ENCODE data around the gene TMEM242.

Gene TMEM242

GRCh38 chr6:157271911-157272310 lies 51.4 kb downstream of the TMEM242 start:
- no peak for DNase-seq (ENCODE audit: low read depth in 3 of 3)

GRCh38 chr6:157271441-157271840 lies 51.9 kb downstream of the TMEM242 start:
- DNase-seq (ENCODE audit: low read depth in 3 of 3) = no peak

GRCh38 chr6:157270916-157271315 lies 52.4 kb downstream of the TMEM242 start:
- no peak for DNase-seq (ENCODE audit: low read depth in 3 of 3)

GRCh38 chr6:157270308-157270707 lies 53.0 kb downstream of the TMEM242 start:
- DNase-seq (ENCODE audit: low read depth in 3 of 3) = no peak

GRCh38 chr6:157269261-157269794 lies 54.0 kb downstream of the TMEM242 start:
- DNase-seq (ENCODE audit: low read depth in 3 of 3) = no peak

GRCh38 chr6:157268835-157269234 lies 54.5 kb downstream of the TMEM242 start:
- DNase-seq (ENCODE audit: low read depth in 3 of 3) = no peak

GRCh38 chr6:157268396-157268795 lies 54.9 kb downstream of the TMEM242 start:
- no peak for DNase-seq (ENCODE audit: low read depth in 3 of 3)

GRCh38 chr6:157267654-157268053 lies 55.7 kb downstream of the TMEM242 start:
- DNase-seq (ENCODE audit: low read depth in 3 of 3) = no peak

GRCh38 chr6:157267109-157267611 lies 56.2 kb downstream of the TMEM242 start:
- no peak for DNase-seq (ENCODE audit: low read depth in 3 of 3)

- no peak for DNase-seq (ENCODE audit: low read depth in 3 of 3)
These were observed 56.8 kb downstream of the TMEM242 start for GRCh38 chr6:157266274-157267101.

- no peak for DNase-seq (ENCODE audit: low read depth in 3 of 3)
These were observed 57.7 kb downstream of the TMEM242 start for GRCh38 chr6:157265635-157266034.

GRCh38 chr6:157265186-157265585 lies 58.1 kb downstream of the TMEM242 start:
- no peak for DNase-seq (ENCODE audit: low read depth in 3 of 3)

GRCh38 chr6:157264701-157265100 lies 58.6 kb downstream of the TMEM242 start:
- DNase-seq (ENCODE audit: low read depth in 3 of 3) = no peak

- no peak for DNase-seq (ENCODE audit: low read depth in 3 of 3)
These were observed 59.4 kb downstream of the TMEM242 start for GRCh38 chr6:157263881-157264397.

- DNase-seq (ENCODE audit: low read depth in 3 of 3) = no peak
These were observed 60.2 kb downstream of the TMEM242 start for GRCh38 chr6:157263146-157263545.

GRCh38 chr6:157261606-157262005 lies 61.7 kb downstream of the TMEM242 start:
- no peak for DNase-seq (ENCODE audit: low read depth in 3 of 3)

GRCh38 chr6:157260735-157261410 lies 62.4 kb downstream of the TMEM242 start:
- DNase-seq (ENCODE audit: low read depth in 3 of 3) = no peak

- no peak for DNase-seq (ENCODE audit: low read depth in 3 of 3)
These were observed 63.9 kb downstream of the TMEM242 start for GRCh38 chr6:157259443-157259842.

GRCh38 chr6:157258878-157259277 lies 64.4 kb downstream of the TMEM242 start:
- DNase-seq (ENCODE audit: low read depth in 3 of 3) = no peak

GRCh38 chr6:157255079-157255478 lies 68.2 kb downstream of the TMEM242 start:
- no peak for DNase-seq (ENCODE audit: low read depth in 3 of 3)

GRCh38 chr6:157254538-157254937 lies 68.8 kb downstream of the TMEM242 start:
- DNase-seq (ENCODE audit: low read depth in 3 of 3) = no peak

GRCh38 chr6:157253699-157254098 lies 69.6 kb downstream of the TMEM242 start:
- DNase-seq (ENCODE audit: low read depth in 3 of 3) = no peak

Measured in stimulated activated CD4-positive, alpha-beta T cell treated with anti-CD3 and anti-CD28 coated beads, TNF-alpha, amount 100 ng/mL, for 24 hours (primary cell).